ENCODE results near the gene TMEM240.
"Not testable (repeated sequence)": the region's sequence is repeated elsewhere in the genome, so short reads cannot be mapped to it uniquely, and the experiment has no call there.

DNA sequence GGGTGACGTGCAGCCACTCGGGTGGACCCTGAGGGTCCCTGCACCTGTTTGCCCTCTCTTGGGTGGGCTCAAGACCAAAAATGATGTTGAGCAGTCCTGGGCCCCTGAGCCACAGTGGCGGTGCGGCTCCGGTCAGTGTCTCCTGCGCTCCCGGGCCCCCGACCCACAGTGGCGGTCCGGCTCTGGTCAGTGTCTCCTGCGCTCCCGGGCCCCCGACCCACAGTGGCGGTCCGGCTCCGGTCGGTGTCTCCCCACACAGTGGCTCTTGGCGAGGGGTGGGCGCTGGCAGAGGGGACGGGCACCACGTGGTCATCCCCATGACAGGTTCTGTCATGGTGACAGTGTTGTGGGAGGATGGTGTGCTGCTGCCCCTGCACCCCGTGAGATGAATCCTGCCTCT lies 46.1 kb downstream of the TMEM240 start:
- TF ChIP-seq BHLHE40 (IDR thresholded peaks at IDR 0.05; ENCODE audit: low read length); TEAD2 (tag; IDR thresholded peaks at IDR 0.05); IRF2 (CRISPR knock-in tag; IDR thresholded peaks at IDR 0.05); POLR2A (conservative IDR thresholded peaks at IDR 0.05); ZNF324 (CRISPR knock-in tag; IDR thresholded peaks at IDR 0.05); ZNF175 (CRISPR knock-in tag; IDR thresholded peaks at IDR 0.05; ENCODE audit: low read depth); CBX2 (IDR thresholded peaks at IDR 0.05; ENCODE audit: insufficient read depth, low read length, poor library complexity, severe bottlenecking); POLR2AphosphoS2 (IDR thresholded peaks at IDR 0.05; ENCODE audit: low read length); EP300 (IDR thresholded peaks at IDR 0.05; ENCODE audit: low read length): not testable (repeated sequence)
- TF ChIP-seq, protein P1, sequence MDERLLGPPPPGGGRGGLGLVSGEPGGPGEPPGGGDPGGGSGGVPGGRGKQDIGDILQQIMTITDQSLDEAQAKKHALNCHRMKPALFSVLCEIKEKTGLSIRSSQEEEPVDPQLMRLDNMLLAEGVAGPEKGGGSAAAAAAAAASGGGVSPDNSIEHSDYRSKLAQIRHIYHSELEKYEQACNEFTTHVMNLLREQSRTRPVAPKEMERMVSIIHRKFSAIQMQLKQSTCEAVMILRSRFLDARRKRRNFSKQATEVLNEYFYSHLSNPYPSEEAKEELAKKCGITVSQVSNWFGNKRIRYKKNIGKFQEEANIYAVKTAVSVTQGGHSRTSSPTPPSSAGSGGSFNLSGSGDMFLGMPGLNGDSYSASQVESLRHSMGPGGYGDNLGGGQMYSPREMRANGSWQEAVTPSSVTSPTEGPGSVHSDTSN (CRISPR knock-in tag; IDR thresholded peaks at IDR 0.05; ENCODE audit: low read depth) = not testable (repeated sequence)
- TF ChIP-seq, protein P1 (tag; conservative IDR thresholded peaks at IDR 0.05; ENCODE audit: low read depth) = not testable (repeated sequence)
- TF ChIP-seq, protein P2, sequence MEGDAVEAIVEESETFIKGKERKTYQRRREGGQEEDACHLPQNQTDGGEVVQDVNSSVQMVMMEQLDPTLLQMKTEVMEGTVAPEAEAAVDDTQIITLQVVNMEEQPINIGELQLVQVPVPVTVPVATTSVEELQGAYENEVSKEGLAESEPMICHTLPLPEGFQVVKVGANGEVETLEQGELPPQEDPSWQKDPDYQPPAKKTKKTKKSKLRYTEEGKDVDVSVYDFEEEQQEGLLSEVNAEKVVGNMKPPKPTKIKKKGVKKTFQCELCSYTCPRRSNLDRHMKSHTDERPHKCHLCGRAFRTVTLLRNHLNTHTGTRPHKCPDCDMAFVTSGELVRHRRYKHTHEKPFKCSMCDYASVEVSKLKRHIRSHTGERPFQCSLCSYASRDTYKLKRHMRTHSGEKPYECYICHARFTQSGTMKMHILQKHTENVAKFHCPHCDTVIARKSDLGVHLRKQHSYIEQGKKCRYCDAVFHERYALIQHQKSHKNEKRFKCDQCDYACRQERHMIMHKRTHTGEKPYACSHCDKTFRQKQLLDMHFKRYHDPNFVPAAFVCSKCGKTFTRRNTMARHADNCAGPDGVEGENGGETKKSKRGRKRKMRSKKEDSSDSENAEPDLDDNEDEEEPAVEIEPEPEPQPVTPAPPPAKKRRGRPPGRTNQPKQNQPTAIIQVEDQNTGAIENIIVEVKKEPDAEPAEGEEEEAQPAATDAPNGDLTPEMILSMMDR (IDR thresholded peaks at IDR 0.05 in 2 of 3, conservative IDR thresholded peaks at IDR 0.05 in 1 of 3; ENCODE audit: insufficient read depth in 2 of 3, low read depth in 1 of 3, low read length in 3 of 3) = not testable (repeated sequence)
- TF ChIP-seq, protein P3, sequence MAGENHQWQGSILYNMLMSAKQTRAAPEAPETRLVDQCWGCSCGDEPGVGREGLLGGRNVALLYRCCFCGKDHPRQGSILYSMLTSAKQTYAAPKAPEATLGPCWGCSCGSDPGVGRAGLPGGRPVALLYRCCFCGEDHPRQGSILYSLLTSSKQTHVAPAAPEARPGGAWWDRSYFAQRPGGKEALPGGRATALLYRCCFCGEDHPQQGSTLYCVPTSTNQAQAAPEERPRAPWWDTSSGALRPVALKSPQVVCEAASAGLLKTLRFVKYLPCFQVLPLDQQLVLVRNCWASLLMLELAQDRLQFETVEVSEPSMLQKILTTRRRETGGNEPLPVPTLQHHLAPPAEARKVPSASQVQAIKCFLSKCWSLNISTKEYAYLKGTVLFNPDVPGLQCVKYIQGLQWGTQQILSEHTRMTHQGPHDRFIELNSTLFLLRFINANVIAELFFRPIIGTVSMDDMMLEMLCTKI (IDR thresholded peaks at IDR 0.05; ENCODE audit: partially characterized antibody) = not testable (repeated sequence)
